ENCODE results near the gene MYB.

Gene MYB

GRCh38 chr6:135213616-135214015 is 32.5 kb downstream of the MYB start:
- FAIRE-seq (no peak), DNase-seq (ENCODE audit: insufficient read length, low spot score) (no peak)
- TF ChIP-seq POLR2A (IDR thresholded peaks at IDR 0.05; ENCODE audit: low read depth, low read length), result no peak

DNA sequence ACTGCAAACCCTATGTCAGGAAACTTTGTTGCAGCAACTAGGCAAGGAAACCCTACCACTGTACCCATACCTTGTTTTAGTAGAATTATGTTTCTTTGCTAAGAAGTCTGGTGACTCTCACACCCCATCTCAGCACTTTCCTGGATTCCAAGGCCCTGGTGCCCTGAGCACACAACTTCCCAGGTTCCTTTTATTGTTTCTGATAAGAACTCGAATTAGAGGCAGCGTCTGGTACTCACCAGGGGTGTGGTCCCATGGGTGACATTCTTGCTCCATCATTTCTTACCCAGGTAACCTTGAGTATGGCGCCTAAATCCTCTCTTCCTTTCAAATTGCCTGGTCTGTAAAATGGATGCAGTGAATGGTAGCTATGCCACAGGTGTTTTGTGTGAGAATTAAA is 34.1 kb downstream of the MYB start:
- no peak for DNase-seq (ENCODE audit: insufficient read length, low spot score)
- TF ChIP-seq POLR2A (IDR thresholded peaks at IDR 0.05; ENCODE audit: low read depth, low read length), result no peak
- no peak for FAIRE-seq

- no peak for FAIRE-seq
- no peak for TF ChIP-seq POLR2A (IDR thresholded peaks at IDR 0.05; ENCODE audit: low read depth, low read length)
- no peak for DNase-seq (ENCODE audit: insufficient read length, low spot score)
These were observed 34.5 kb downstream of the MYB start for GRCh38 chr6:135215563-135215962.

DNA sequence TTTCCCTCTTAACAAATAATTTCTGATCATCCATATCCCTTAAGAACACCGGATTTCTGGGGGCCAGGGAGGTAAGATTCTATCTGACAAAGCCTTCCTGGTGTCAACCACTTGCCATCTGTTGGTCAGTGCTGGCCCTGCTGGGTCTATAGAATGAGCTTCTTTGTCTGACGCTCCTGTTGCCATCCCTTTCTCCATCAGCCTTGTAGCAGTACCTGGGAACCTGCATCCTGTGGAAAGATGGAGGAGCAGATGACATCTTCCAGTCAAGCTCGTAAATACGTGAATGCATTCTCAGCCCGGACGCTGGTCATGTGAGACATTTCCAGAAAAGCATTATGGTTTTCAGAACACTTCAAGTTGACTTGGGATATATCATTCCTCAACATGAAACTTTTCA is 36.6 kb downstream of the MYB start:
- no peak for FAIRE-seq
- no peak for TF ChIP-seq POLR2A (IDR thresholded peaks at IDR 0.05; ENCODE audit: low read depth, low read length)
- DNase-seq (ENCODE audit: insufficient read length, low spot score), result no peak

- DNase-seq (ENCODE audit: insufficient read length, low spot score) (no peak), FAIRE-seq (no peak)
- no peak for TF ChIP-seq POLR2A (IDR thresholded peaks at IDR 0.05; ENCODE audit: low read depth, low read length)
These were observed 38.2 kb downstream of the MYB start for GRCh38 chr6:135219346-135219745.

DNA sequence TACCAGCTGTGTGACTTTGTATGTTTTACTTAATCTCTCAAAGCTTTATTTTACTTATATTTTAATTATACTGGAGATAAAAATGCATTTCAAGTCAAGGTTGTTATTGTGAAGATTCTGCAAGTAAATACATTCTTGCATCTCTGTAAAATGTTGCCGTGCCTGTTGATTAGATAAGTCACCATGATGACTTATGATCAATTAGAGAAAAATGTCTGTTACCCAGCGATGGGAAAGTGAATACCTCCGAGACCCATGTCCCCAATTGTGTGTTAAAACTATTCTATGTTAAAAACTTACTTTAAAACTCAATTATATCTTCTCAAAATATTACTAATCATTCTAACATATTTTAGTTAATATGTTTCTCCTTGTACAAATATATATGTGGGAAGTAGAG is 39.9 kb downstream of the MYB start:
- TF ChIP-seq POLR2A (IDR thresholded peaks at IDR 0.05; ENCODE audit: low read depth, low read length), result no peak
- no peak for FAIRE-seq
- no peak for DNase-seq (ENCODE audit: insufficient read length, low spot score)

GRCh38 chr6:135221505-135221904 is 40.4 kb downstream of the MYB start:
- no peak for TF ChIP-seq POLR2A (IDR thresholded peaks at IDR 0.05; ENCODE audit: low read depth, low read length)
- no peak for FAIRE-seq
- DNase-seq (ENCODE audit: insufficient read length, low spot score), result no peak

DNA sequence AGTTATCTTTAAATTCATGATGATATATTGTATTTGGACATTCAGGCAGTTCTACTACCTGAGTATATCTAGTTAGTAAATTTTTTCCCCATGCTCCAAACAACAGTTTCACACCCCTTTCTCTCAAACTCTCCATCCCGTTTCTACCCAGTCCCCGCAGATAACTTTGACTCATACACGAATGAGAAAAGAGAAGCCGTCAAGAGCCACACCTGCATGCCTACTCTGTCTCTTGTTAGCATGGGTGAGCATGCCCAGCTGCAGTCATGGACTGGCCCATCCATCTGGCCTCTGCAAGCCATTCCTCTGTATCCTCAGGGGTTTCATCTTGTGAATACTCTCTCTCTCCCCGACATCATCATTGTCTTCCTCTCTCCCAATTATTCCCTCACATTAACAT is 41.5 kb downstream of the MYB start:
- DNase-seq (ENCODE audit: insufficient read length, low spot score), result no peak
- FAIRE-seq, result no peak
- TF ChIP-seq POLR2A (IDR thresholded peaks at IDR 0.05; ENCODE audit: low read depth, low read length), result no peak

DNA sequence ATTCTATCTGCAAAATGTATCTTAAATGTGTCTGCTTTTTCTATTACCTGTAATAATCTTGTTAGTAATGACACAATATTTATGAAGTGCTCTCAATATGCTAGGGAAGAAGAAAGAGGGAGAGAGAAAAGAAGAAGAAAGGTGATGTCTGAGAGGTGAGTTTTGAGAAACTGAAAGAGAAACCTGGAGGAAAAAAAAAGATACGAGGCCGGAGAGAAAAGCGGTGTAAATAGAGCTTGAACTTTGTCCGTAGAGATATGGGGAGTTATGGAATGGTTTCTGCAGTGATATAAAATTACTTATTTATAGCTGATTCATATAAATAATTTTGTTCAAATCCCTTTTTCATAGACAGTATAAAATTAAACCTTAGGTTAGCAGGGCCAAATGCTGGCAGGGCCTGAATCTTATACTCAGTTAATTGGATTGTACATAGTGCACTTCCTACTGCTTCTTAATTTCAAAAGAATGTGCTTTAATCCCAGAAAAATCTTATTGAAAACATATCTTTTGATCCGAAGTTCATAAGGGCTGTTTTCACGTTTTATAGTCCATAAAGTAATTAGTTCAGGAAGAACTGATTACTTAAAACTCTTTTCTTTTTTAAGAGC is 43.0 kb downstream of the MYB start:
- FAIRE-seq (no peak), DNase-seq (ENCODE audit: insufficient read length, low spot score) (no peak)
- no peak for TF ChIP-seq POLR2A (IDR thresholded peaks at IDR 0.05; ENCODE audit: low read depth, low read length)

DNA sequence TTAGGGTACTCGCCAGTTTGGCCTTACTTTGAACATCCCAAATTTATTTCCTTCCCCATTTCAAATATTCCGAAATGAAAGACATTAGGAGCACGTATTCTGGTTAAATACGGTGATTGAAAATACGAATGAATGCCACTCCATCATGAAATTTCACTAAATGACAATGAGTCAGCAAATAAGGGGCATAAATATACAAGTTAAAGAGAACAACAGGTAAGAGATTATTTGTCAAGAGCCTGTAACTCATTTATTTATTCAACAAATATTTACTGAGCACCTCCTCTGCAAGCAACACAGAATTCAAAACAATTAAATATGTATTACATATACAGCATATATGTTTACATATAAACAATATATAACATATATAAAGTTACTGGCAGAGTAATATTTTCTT is 44.8 kb downstream of the MYB start:
- TF ChIP-seq POLR2A (IDR thresholded peaks at IDR 0.05; ENCODE audit: low read depth, low read length), result no peak
- FAIRE-seq (no peak), DNase-seq (ENCODE audit: insufficient read length, low spot score) (no peak)

DNA sequence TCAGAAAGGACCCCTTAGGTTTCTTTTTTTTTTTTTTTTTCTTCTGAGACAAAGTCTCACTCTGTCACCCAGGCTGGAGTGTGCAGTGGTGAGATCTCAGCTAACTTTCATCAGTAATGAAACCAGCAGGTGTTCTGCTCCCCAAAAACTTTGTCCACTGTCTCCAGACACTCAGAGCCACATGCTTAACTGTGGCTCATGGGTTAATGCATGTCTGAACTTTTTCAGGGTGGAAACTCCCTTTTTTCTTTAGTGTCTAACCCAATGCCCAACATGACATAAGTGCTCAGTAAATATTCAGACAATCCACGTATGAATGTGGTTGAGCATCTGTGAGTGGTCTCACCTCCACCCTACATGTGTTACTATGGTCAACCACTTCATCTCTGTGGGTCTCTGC is 45.4 kb downstream of the MYB start:
- TF ChIP-seq POLR2A (IDR thresholded peaks at IDR 0.05; ENCODE audit: low read depth, low read length), result no peak
- no peak for FAIRE-seq
- DNase-seq (ENCODE audit: insufficient read length, low spot score), result no peak

DNA sequence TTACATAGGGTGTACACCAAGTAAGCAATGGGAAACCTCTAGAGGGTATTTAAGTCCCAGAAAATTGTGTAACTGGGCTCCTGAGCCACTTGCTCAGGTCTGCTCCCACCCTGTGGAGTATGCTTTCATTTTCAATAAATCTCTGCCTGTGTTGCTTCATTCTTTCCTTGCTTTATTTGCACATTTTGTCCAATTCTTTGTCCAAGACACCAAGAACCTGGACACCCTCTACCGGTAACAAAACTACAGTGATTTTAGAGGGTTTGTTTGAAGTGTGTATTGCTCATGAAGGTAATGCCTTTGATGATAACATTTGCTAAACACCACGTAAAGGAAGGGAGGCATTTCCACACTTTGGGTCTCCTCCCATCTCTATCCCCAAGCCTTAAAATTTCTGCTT is 46.2 kb downstream of the MYB start:
- no peak for TF ChIP-seq POLR2A (IDR thresholded peaks at IDR 0.05; ENCODE audit: low read depth, low read length)
- FAIRE-seq (no peak), DNase-seq (ENCODE audit: insufficient read length, low spot score) (no peak)

GRCh38 chr6:135227758-135228157 is 46.6 kb downstream of the MYB start:
- no peak for DNase-seq (ENCODE audit: insufficient read length, low spot score)
- FAIRE-seq, result no peak
- TF ChIP-seq POLR2A (IDR thresholded peaks at IDR 0.05; ENCODE audit: low read depth, low read length), result no peak

- no peak for FAIRE-seq
These were observed 47.4 kb downstream of the MYB start for GRCh38 chr6:135228486-135228885.

GRCh38 chr6:135229996-135230395 is 48.9 kb downstream of the MYB start:
- DNase-seq (ENCODE audit: insufficient read length, low spot score), result no peak
- FAIRE-seq, result no peak

More at GRCh38 chr6:135228486-135228885, 47.4 kb downstream of the MYB start:
- no peak for TF ChIP-seq POLR2A (IDR thresholded peaks at IDR 0.05; ENCODE audit: low read depth, low read length)
- no peak for DNase-seq (ENCODE audit: insufficient read length, low spot score)

More at GRCh38 chr6:135229996-135230395, 48.9 kb downstream of the MYB start:
- TF ChIP-seq POLR2A (IDR thresholded peaks at IDR 0.05; ENCODE audit: low read depth, low read length), result no peak

Data from H54 (cell line).